ENCODE measurements around the gene SYNE2. TPM values are rescaled to one million over a fixed set of nuclear protein-coding genes. Genes with fewer than 3 reads are reported as not detected.
A peak's percentile ranks its signal among the peaks of the same experiment; 100 is the strongest.

SYNE2 gene
- total RNA-seq, 1 donor from 2014 or later: 85.7 TPM

GRCh38 chr14:63874223-63874622, 21.4 kb downstream of the SYNE2 start:
- no peak for DNase-seq (ENCODE audit: low spot score)

GRCh38 chr14:63875311-63875710, 22.5 kb downstream of the SYNE2 start:
- DNase-seq (ENCODE audit: low spot score): peak; percentile 34

- DNase-seq (ENCODE audit: low spot score): no peak
Observed at GRCh38 chr14:63877550-63877939, 24.7 kb downstream of the SYNE2 start.

DNA sequence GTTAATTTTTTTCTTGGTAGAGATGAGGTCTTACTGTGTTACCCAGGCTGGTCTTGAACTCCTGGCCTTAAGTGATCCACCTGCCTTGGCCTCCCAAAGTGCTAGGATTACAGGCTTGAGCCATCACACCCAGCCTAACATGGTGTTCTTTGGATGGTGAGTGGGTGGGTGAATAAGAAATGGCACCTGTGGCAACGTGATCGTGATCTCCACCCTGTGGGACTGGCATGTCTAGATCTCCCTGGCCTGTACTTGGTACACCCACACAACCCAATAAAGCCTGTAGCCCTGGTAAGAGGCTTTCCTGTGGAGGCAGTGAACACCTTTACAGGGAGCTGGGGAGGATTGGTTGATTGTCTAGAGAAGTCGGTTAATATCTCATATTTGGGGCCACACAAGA, 25.2 kb downstream of the SYNE2 start:
- no peak for DNase-seq (ENCODE audit: low spot score)

DNA sequence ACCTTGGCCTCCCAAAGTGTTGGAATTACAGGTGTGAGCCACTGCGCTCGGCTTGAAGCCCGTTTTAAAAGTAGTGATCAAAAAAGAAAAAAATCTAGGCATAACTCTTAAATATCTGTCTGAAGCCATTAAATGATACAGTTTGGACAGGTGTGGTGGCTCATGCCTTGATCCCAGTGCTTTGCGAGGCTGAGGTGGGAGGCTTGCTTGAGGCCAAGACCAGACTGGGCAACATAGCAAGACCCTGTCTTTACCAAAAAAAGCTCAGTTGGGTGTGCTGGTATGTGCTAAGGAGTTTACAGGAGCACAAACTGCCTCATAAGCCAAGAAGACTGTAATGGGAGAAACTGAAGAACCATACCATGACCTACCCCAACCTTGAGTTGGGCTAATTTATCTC, 26.0 kb downstream of the SYNE2 start:
- no peak for DNase-seq (ENCODE audit: low spot score)

DNA sequence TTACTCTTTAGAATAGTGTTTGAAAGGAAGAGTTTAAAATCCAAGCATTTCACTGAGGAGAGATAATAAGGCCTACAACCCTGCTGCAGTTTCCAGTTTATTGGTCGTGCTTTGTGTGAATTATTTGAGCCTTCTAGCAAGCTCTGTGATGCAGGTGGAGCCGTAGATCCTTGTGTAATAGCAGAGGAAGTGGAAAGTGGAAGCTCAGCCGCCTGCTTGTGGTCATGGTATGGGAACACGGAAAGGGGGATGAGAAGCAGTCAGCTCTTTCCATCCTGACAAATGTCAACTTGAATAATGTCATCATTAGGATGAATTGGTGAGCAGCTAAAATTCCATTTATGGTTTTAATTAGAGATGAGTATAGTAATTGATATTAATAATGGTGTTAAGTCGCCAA, 29.1 kb downstream of the SYNE2 start:
- DNase-seq (ENCODE audit: low spot score): no peak

DNA sequence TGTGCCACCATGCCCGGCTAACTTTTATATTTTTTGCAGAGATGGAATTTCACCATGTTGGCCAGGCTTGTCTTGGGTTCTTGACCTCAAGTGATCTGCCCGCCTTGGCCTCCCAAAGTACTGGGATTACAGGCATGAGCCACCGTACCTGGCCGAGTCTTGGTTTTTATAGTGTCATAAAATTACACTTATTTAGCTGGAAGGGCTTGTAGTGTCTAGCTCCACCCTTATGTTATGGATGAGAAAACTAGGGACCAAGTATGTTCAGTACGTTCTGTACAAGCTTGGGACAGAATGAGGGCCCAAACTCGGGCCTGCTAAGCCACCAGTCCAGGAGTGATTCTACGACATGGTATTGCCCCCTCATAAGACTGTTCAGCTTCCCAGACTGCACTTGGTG, 35.1 kb downstream of the SYNE2 start:
- DNase-seq (ENCODE audit: low spot score): no peak

DNA sequence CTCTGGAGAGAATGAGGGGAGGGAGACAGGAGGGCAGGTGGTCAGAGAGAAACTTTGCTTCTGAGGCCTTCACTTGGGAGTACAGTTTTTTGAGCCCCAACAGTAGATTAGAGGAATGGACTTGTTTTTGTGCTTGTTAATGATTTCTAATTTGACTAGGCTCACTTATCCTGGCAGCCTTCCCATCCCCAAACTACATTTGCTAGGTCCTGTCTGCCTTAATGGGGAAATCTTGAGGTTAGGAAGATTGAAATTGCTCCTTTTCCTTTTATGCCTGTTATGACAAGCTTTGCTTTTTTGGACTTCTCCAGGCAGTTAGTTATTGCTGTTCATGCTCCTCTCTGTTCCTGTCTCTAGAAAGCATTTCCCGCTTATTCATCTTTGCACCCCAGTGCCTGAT, 37.7 kb downstream of the SYNE2 start:
- no peak for DNase-seq (ENCODE audit: low spot score)

- DNase-seq (ENCODE audit: low spot score): no peak
Observed at GRCh38 chr14:63891148-63891975, 38.6 kb downstream of the SYNE2 start.

GRCh38 chr14:63892265-63892664, 39.5 kb downstream of the SYNE2 start:
- DNase-seq (ENCODE audit: low spot score): no peak

- DNase-seq (ENCODE audit: low spot score): peak; percentile 68
Observed at GRCh38 chr14:63893701-63894458, 41.1 kb downstream of the SYNE2 start.

- no peak for DNase-seq (ENCODE audit: low spot score)
Observed at GRCh38 chr14:63895510-63895909, 42.7 kb downstream of the SYNE2 start.

GRCh38 chr14:63896278-63896720, 43.5 kb downstream of the SYNE2 start:
- DNase-seq (ENCODE audit: low spot score): peak; percentile 81

- DNase-seq (ENCODE audit: low spot score): no peak
Observed at GRCh38 chr14:63897721-63898163, 44.9 kb downstream of the SYNE2 start.

DNA sequence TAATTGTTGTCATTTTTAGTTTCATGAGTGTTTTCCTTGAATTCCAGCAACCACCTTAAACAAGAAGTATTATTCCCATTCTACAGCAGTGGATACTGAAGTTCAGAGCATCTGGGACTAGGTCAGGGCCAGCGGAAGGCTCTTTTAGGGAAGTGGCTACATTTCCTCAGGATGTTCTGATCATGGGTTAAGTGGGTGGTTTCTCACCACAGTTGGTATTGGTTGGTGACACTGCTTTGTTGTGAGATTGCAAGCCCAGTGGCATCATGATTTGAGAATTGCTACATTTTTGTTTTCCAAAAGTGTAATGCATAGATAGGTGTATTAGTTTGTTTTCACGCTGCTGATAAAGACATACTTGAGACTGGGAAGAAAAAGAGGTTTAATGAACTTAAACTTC, 47.1 kb downstream of the SYNE2 start:
- no peak for DNase-seq (ENCODE audit: low spot score)

GRCh38 chr14:63901434-63902085, 48.8 kb downstream of the SYNE2 start:
- DNase-seq (ENCODE audit: low spot score): no peak

- no peak for DNase-seq (ENCODE audit: low spot score)
Observed at GRCh38 chr14:63902375-63902976, 49.7 kb downstream of the SYNE2 start.

GRCh38 chr14:63904724-63905123, 51.9 kb downstream of the SYNE2 start:
- DNase-seq (ENCODE audit: low spot score): no peak

- no peak for DNase-seq (ENCODE audit: low spot score)
Observed at GRCh38 chr14:63905370-63905769, 52.6 kb downstream of the SYNE2 start.

DNA sequence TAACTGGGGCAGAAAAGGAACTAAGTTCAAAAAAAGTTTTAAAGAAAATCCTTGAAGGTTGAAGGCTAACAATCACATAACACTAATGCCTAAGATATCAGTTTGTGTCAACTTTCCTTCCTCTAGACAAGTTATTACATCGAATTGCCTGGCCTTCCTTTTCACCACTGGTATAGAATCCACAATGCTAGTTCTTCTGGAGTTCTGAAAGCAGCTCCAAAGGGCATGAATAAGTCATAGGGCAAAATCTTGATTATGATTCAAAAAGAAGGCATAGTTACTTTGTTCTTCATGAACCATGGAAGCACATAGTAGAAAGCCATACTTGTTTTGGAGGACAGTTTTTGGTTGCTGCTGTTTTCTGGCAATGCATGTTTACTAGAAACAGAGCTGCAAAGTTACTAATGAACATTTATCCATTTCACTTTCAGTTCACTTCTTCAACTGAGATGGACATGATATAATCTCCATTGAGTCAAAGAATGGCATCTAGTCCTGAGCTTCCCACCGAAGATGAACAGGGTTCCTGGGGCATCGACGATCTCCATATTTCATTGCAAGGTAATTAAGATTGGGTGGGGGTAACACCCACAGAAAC, 56.0 kb downstream of the SYNE2 start:
- DNase-seq (ENCODE audit: low spot score): no peak

DNA sequence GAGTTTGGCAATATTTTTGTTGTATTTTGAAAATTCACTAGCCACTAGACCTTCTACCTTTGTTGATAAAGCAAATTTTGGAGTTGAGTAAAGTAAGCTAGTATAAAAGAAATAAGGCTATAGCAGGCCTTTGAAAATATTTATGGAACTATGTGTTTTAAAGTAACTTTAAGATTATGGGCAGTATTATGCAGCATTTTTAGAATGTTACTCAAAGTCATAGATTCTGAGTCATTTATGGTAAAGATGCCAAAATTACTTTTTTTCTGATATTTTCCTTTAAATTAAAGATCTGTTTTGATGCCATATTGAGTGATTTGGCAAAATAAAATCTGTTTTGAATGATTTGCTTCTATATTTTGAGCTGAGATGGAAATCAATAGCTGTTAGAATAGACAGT, 57.2 kb downstream of the SYNE2 start:
- DNase-seq (ENCODE audit: low spot score): no peak
